A673 (cell line): Measurements from ENCODE around the gene TPK1.

Source experiments
- EZH2 ChIP-seq: fragments of 200-600 bp; sonication (generic); IDR thresholded peaks from 2 replicates; pipeline ENCODE4 v1.6.1; 2017; ENCODE audit warnings: borderline replicate concordance, low read depth, mild to moderate bottlenecking, mixed read lengths, antibody characterized with exemption, low read length; ENCODE audit not compliant: poor library complexity, severe bottlenecking
- TF ChIP-seq, protein P1 (sequence below): fragments of 300-800, 200-600 bp; sonication (generic); conservative IDR thresholded peaks from 2 replicates; pipeline ENCODE4 v1.5.1; 2017; ENCODE audit warnings: low read depth, mild to moderate bottlenecking, antibody characterized with exemption, low read length, moderate library complexity, mixed read lengths

DNA sequence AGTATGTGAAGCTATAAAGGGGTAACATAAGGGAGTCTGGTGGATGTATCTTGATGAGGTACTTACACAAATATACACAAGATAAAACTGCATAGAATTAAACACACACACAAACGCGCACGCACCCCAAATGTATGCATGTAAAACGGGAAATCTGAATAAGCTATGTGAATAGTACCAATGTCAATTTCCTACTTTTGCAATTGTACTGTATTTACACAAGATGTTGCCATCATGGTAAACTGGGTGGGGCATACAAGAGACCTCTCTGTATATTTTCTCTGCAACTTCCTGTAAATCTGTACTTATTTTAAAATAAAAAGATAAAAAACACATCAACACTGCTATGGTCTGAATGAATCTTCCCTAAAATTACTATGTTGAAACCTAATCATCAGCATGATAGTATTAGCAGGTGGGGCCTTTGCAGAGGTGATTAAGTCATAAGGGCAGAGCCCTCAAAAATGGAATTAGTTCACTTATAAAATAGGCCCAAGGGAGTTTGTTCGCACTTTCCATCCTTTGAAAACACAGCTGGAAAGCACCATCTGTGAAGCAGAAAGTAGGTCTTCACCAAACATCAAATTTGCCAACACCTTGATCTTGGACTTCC, 30.1 kb downstream of the TPK1 start:
- TF ChIP-seq, protein P1, sequence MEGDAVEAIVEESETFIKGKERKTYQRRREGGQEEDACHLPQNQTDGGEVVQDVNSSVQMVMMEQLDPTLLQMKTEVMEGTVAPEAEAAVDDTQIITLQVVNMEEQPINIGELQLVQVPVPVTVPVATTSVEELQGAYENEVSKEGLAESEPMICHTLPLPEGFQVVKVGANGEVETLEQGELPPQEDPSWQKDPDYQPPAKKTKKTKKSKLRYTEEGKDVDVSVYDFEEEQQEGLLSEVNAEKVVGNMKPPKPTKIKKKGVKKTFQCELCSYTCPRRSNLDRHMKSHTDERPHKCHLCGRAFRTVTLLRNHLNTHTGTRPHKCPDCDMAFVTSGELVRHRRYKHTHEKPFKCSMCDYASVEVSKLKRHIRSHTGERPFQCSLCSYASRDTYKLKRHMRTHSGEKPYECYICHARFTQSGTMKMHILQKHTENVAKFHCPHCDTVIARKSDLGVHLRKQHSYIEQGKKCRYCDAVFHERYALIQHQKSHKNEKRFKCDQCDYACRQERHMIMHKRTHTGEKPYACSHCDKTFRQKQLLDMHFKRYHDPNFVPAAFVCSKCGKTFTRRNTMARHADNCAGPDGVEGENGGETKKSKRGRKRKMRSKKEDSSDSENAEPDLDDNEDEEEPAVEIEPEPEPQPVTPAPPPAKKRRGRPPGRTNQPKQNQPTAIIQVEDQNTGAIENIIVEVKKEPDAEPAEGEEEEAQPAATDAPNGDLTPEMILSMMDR, result no peak
- no peak for TF ChIP-seq EZH2
